Mucosa of rectum (tissue), 2 donors: ENCODE results near the gene XRCC3.

Source experiments
- H3K27ac ChIP-seq, 2 donors: one replicate each; pipeline ENCODE4 v1.7.0; 2013; ENCODE audit warnings: inconsistent platforms in 2 of 2, low read depth in 2 of 2, low read length in 2 of 2
- H3K27me3 ChIP-seq, 2 donors: one replicate each; pipeline ENCODE4 v1.7.0; 2013; ENCODE audit warnings: low read length in 2 of 2; ENCODE audit not compliant: control insufficient read depth in 2 of 2, insufficient read depth in 2 of 2
- H3K36me3 ChIP-seq, 2 donors: one replicate each; pipeline ENCODE4 v1.7.0; 2013; ENCODE audit warnings: low read length in 2 of 2; ENCODE audit not compliant: control insufficient read depth in 2 of 2, insufficient read depth in 2 of 2
- H3K4me1 ChIP-seq, 2 donors: one replicate each; pipeline ENCODE4 v1.7.0; 2013; ENCODE audit warnings: low read length in 2 of 2, mild to moderate bottlenecking in 1 of 2; ENCODE audit not compliant: control insufficient read depth in 2 of 2, insufficient read depth in 2 of 2
- H3K4me3 ChIP-seq, 2 donors: one replicate each; pipeline ENCODE4 v1.7.0; 2013; ENCODE audit warnings: low read length in 2 of 2
- H3K9ac ChIP-seq, 2 donors: one replicate each; pipeline ENCODE4 v1.7.0; 2013; ENCODE audit warnings: low read length in 2 of 2, low read depth in 1 of 2, mild to moderate bottlenecking in 1 of 2
- H3K9me3 ChIP-seq, 2 donors: one replicate each; pipeline ENCODE4 v1.7.0; 2013; ENCODE audit warnings: low read length in 2 of 2; ENCODE audit not compliant: control insufficient read depth in 2 of 2
- donor health status: healthy.
- donor health status: Normal muscosa, but diverticular disease.

The XRCC3 gene

GRCh38 chr14:103739466-103739792, 24.2 kb upstream of the XRCC3 start:
- no peak overlapping the region for H3K4me3 ChIP-seq
- no peaks in the 10 kb centered on the region for H3K9me3 ChIP-seq
- H3K27ac ChIP-seq = no peak overlapping the region
- H3K36me3 ChIP-seq = peaks cover 60 to 68% of the 10 kb centered on the region in 2 donors
- no peak overlapping the region for H3K9ac ChIP-seq
- no peaks in the 10 kb centered on the region for H3K4me1 ChIP-seq
- H3K27me3 ChIP-seq = no peaks in the 10 kb centered on the region

GRCh38 chr14:103738701-103739451, 23.6 kb upstream of the XRCC3 start:
- H3K9me3 ChIP-seq = no peaks in the 10 kb centered on the region
- no peaks in the 10 kb centered on the region for H3K4me1 ChIP-seq
- no peak overlapping the region for H3K27ac ChIP-seq
- H3K9ac ChIP-seq = no peak overlapping the region
- no peak overlapping the region for H3K4me3 ChIP-seq
- peaks cover 57 to 69% of the 10 kb centered on the region in 2 donors for H3K36me3 ChIP-seq
- no peaks in the 10 kb centered on the region for H3K27me3 ChIP-seq

- H3K9ac ChIP-seq = no peak overlapping the region
- H3K36me3 ChIP-seq = peaks cover 59 to 75% of the 10 kb centered on the region in 2 donors
- H3K9me3 ChIP-seq = no peaks in the 10 kb centered on the region
- no peaks in the 10 kb centered on the region for H3K27me3 ChIP-seq
- no peak overlapping the region for H3K27ac ChIP-seq
- H3K4me3 ChIP-seq = no peak overlapping the region
- H3K4me1 ChIP-seq = no peaks in the 10 kb centered on the region
These were observed 22.9 kb upstream of the XRCC3 start for GRCh38 chr14:103738166-103738565.

- H3K27ac ChIP-seq = no peak overlapping the region
- H3K9ac ChIP-seq = no peak overlapping the region
- no peaks in the 10 kb centered on the region for H3K4me1 ChIP-seq
- H3K36me3 ChIP-seq = peaks cover 65 to 78% of the 10 kb centered on the region in 2 donors
- H3K9me3 ChIP-seq = no peaks in the 10 kb centered on the region
- no peak overlapping the region for H3K4me3 ChIP-seq
- H3K27me3 ChIP-seq = no peaks in the 10 kb centered on the region
These were observed 22.3 kb upstream of the XRCC3 start for GRCh38 chr14:103737432-103738045.

- Histone ChIP-seq H3K27me3 (no peaks in the 10 kb centered on the region), H3K36me3 (peaks cover 66 to 77% of the 10 kb centered on the region in 2 donors), H3K4me3 (no peak overlapping the region), H3K9ac (no peak overlapping the region), H3K27ac (no peak overlapping the region), H3K9me3 (no peaks in the 10 kb centered on the region), H3K4me1 (no peaks in the 10 kb centered on the region)
These were observed 21.5 kb upstream of the XRCC3 start for GRCh38 chr14:103736546-103737431.

- Histone ChIP-seq H3K27me3 (no peaks in the 10 kb centered on the region), H3K9ac (no peak overlapping the region), H3K4me3 (no peak overlapping the region), H3K9me3 (no peaks in the 10 kb centered on the region), H3K27ac (no peak overlapping the region), H3K36me3 (peaks cover 66 to 70% of the 10 kb centered on the region in 2 donors), H3K4me1 (no peaks in the 10 kb centered on the region)
These were observed 20.7 kb upstream of the XRCC3 start for GRCh38 chr14:103735815-103736545.

GRCh38 chr14:103735439-103735814, 20.2 kb upstream of the XRCC3 start:
- H3K27me3 ChIP-seq = no peaks in the 10 kb centered on the region
- H3K4me1 ChIP-seq = no peaks in the 10 kb centered on the region
- H3K27ac ChIP-seq = no peak overlapping the region
- no peaks in the 10 kb centered on the region for H3K9me3 ChIP-seq
- H3K4me3 ChIP-seq = no peak overlapping the region
- H3K36me3 ChIP-seq = peaks cover 67 to 68% of the 10 kb centered on the region in 2 donors
- H3K9ac ChIP-seq = no peak overlapping the region

- Histone ChIP-seq H3K4me1 (no peaks in the 10 kb centered on the region), H3K36me3 (peaks cover 64 to 70% of the 10 kb centered on the region in 2 donors), H3K9ac (no peak overlapping the region), H3K27me3 (no peaks in the 10 kb centered on the region), H3K27ac (no peak overlapping the region), H3K9me3 (no peaks in the 10 kb centered on the region), H3K4me3 (no peak overlapping the region)
These were observed 19.8 kb upstream of the XRCC3 start for GRCh38 chr14:103735022-103735421.

- no peaks in the 10 kb centered on the region for H3K9me3 ChIP-seq
- H3K27ac ChIP-seq = no peak overlapping the region
- peaks cover 61 to 71% of the 10 kb centered on the region in 2 donors for H3K36me3 ChIP-seq
- no peak overlapping the region for H3K9ac ChIP-seq
- H3K4me1 ChIP-seq = no peaks in the 10 kb centered on the region
- no peak overlapping the region for H3K4me3 ChIP-seq
- H3K27me3 ChIP-seq = no peaks in the 10 kb centered on the region
These were observed 19.0 kb upstream of the XRCC3 start for GRCh38 chr14:103734081-103734888.
